Heart left ventricle (tissue), 13 donors: Measurements from ENCODE around the gene TIPARP.

ENCODE experiments used
- CTCF ChIP-seq, 12 donors: fragments of 200-600 bp; sonication (generic) in 4 of 12; IDR thresholded peaks; one replicate each; pipeline versions ENCODE4 v1.5.0 to v1.8.0; 2018 to 2022; ENCODE audit warnings: antibody characterized with exemption in 12 of 12, mild to moderate bottlenecking in 5 of 12
- POLR2A ChIP-seq, 2 donors: fragments of 450-650 bp; IDR thresholded peaks; one replicate each; pipeline ENCODE4 v1.6.1; 2017; ENCODE audit warnings: antibody characterized with exemption in 2 of 2, mild to moderate bottlenecking in 2 of 2, moderate library complexity in 2 of 2
- donor health status: ischemic (EF 13 %, LVEDD 7.1; RV severe dilation, severe dysfunction).
- donor health status: DM: no; HTN: yes; CAD: no.
- donor health status: DM: no; HTN: no; CAD: no.
- donor health status: ischemic (EF 25% LVEDD 6.9; RV normal size, moderate dysfunction).
- donor health status: ischemic (EF 25% LVEDD 5.7; RV mildly dilated, moderate dysfunction).
- donor health status: ischemic (EF 35%, LVEDD 5.7; RV mildly dilated, moderate dysfunction).
- donor health status: nonischemic (EF 11% LVEDD 7.7; RV severe dilation, severe dysfunction).
- donor health status: DM: yes; HTN: yes; CAD: no.
- donor health status: PGD.
- donor health status: ischemic (EF 29% LVEDD 5.4; RV normal size, mild dysfunction).
- donor health status: nonischemic (EF 23%, LVEDD 6.1; RV moderate dilation, normal function).

- TF ChIP-seq POLR2A (IDR thresholded peaks at IDR 0.05) (no peak), CTCF (IDR thresholded peaks at IDR 0.05) (no peak)
Measured at GRCh38 chr3:156666073-156666472, 8.3 kb upstream of the TIPARP start.
